Measurements from ENCODE around the gene NFIC. TPM values are rescaled to one million over a fixed set of nuclear protein-coding genes. Genes with fewer than 3 reads are reported as not detected.

NFIC gene
- polyA plus RNA-seq, 1 experiment: 5.0 TPM

DNA sequence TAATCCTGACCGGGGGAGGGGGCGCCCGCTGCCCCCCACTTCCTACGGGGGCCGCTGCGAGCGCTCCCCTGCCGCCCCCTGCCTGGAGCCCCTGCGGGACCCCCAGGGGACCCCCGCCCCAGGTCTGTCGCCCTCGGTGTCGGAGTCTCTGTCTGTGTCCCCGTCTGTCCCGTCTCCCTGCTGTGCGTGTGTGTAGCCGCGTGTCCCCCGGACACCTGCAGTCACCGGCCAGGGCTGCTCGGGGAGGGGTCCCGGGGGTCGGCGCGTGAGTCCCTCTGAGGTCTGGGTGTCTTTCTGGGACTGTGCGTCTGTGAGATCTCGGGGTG lies 7.7 kb upstream of the NFIC start:
- H3K27me3 ChIP-seq (ENCODE audit: control insufficient read depth, insufficient read depth, low read length): no peaks in the 10 kb centered on the region
- peak overlapping the region; percentile 81 for H3K4me3 ChIP-seq (ENCODE audit: low read depth, low read length)
- CTCF ChIA-PET: no interaction called here
- no peak for DNase-seq (ENCODE audit: low read depth)
- POLR2A ChIA-PET: no interaction called here
- no peaks in the 10 kb centered on the region for H3K36me3 ChIP-seq (ENCODE audit: control insufficient read depth, insufficient read depth, low read length)
- TF ChIP-seq, protein P1, sequence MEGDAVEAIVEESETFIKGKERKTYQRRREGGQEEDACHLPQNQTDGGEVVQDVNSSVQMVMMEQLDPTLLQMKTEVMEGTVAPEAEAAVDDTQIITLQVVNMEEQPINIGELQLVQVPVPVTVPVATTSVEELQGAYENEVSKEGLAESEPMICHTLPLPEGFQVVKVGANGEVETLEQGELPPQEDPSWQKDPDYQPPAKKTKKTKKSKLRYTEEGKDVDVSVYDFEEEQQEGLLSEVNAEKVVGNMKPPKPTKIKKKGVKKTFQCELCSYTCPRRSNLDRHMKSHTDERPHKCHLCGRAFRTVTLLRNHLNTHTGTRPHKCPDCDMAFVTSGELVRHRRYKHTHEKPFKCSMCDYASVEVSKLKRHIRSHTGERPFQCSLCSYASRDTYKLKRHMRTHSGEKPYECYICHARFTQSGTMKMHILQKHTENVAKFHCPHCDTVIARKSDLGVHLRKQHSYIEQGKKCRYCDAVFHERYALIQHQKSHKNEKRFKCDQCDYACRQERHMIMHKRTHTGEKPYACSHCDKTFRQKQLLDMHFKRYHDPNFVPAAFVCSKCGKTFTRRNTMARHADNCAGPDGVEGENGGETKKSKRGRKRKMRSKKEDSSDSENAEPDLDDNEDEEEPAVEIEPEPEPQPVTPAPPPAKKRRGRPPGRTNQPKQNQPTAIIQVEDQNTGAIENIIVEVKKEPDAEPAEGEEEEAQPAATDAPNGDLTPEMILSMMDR (IDR thresholded peaks at IDR 0.05; ENCODE audit: insufficient read depth, low read depth, low read length): no peak

DNA sequence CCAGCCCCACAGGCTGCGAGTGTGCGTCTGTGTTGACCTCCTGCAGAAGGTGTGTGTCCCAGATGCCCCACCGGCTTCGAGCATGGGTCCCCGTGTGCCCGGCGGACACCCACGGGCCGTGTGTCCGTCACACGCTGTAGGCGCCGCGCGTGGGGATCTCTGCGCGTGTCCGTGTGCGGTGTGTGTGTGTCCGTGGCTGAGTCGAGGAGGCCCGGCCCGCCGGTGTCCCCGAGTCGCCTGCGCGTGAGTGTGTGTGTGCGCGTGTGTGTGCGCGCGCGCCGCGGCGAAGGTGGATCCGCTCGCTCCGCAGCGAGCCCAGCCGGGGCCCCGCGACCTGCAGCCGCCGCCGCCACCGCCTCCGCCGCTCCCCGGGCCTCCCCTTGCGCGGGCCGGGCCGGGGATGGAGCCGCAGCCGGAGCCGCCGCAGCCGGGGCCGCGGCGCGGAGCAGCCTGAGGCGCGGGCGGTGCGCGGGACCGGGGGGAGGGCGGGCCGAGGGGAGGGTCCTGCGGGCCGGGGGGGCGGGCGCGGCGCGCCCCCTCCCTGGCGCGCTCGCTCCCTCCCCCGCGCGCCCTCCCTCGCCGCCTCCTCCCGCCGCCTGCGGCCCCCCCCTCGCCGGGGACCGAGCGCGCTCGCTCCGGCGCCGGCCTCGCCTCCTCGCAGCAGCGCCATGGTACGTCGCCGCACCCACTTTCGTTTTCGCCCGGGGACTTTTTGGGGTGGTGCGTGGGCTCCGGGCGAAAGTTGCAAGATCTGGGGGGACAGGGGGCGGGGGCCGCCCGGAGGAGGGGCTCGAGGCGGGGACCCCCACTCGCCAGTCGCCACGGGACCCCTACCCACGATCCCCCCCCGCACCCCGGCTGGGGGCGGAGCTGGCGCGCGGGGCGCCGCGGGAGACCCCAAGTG lies 7.1 kb upstream of the NFIC start:
- POLR2A ChIA-PET: no interaction called here
- no peak for DNase-seq (ENCODE audit: low read depth)
- CTCF ChIA-PET: no interaction called here
- H3K4me3 ChIP-seq (ENCODE audit: low read depth, low read length): peak overlapping the region; percentile 81
- H3K36me3 ChIP-seq (ENCODE audit: control insufficient read depth, insufficient read depth, low read length): no peaks in the 10 kb centered on the region
- no peaks in the 10 kb centered on the region for H3K27me3 ChIP-seq (ENCODE audit: control insufficient read depth, insufficient read depth, low read length)
- TF ChIP-seq, protein P1 (IDR thresholded peaks at IDR 0.05; ENCODE audit: insufficient read depth, low read depth, low read length): no peak

DNA sequence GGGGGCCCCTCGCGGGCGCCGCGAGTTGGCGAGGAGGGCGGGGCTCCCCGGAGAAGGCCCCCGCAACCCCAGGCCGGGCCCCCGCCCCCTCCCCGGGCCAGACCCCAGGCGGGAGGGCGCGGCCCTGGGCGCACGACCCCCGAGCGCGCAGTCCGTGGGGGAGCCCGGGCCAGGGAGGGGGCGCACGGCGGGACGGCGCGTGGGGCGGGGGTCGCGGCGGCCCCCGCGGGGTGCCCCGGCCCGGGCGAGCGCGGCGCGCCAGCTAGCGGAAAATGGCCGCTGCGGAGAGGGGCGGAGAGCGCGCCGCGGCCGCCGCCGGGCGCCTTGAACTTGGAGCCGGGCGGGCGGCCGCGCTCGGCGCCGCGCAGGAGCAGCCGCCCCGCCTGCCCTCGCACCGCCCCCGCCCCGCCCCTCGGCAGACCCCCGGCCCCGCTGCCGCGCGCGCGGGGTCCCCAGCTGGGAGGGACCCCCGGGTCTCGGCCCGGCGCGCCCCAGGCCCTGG lies 6.4 kb upstream of the NFIC start:
- TF ChIP-seq, protein P1 (IDR thresholded peaks at IDR 0.05; ENCODE audit: insufficient read depth, low read depth, low read length): no peak
- H3K27me3 ChIP-seq (ENCODE audit: control insufficient read depth, insufficient read depth, low read length): no peaks in the 10 kb centered on the region
- POLR2A ChIA-PET: no interaction called here
- CTCF ChIA-PET: no interaction called here
- no peaks in the 10 kb centered on the region for H3K36me3 ChIP-seq (ENCODE audit: control insufficient read depth, insufficient read depth, low read length)
- no peak for DNase-seq (ENCODE audit: low read depth)
- peak overlapping the region; percentile 81 for H3K4me3 ChIP-seq (ENCODE audit: low read depth, low read length)

DNA sequence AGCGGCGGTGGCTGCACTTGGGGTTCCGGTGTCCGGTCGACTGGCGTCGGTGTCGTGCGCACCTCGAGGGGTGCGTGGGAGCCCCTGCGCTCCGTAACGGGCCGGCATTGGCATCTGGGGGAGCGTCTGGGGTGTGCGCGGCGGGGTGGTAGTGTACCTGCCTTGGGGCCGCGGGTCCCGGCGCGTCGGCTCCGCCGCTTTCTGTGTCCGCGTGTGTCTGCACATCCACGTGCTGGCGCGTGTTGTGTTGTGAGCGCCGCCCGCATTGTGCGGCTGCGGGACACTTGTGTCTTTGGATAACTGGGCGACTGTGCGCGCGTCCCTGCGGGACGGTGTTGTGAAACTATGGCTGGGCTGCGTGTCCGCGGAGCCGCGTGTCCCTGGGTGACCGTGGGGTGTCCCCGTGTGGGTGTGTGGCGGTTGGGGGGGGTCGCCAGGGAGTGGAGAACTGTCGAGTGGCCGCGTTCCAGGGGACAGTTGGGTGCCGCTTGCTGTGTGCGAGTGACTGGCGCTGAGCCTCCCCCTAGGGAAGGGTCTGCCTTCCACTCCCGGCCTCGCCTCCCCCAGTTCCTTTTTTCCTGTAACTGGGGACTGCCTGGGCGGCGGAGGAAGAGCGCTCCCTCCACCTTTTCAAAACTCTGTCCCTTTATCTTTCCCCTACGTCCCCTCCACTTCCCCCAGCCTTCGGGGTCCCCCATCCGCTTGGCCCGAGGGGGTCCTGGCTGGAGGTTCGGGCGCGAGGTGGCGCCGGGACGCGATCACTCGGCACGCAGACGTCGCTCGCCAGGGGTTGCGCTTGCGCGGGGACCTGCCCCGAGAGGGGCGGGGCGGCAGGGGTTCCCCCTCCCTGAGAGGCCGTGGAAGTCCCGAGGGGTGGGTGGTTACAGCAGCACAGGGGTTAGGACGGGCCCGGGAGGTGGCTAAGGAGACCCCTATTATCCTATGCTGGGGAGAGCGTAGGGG lies 5.7 kb upstream of the NFIC start:
- POLR2A ChIA-PET: no interaction called here

More for the DNA sequence above, 5.7 kb upstream of the NFIC start:
- peak overlapping the region; percentile 81 for H3K4me3 ChIP-seq (ENCODE audit: low read depth, low read length)
- TF ChIP-seq, protein P1 (IDR thresholded peaks at IDR 0.05; ENCODE audit: insufficient read depth, low read depth, low read length): no peak
- H3K27me3 ChIP-seq (ENCODE audit: control insufficient read depth, insufficient read depth, low read length): no peaks in the 10 kb centered on the region
- CTCF ChIA-PET: interaction anchor here (0.8 to 1.8 kb wide), 2 partner anchors 69 to 112 kb away, joined by 3 to 6 read pairs; no protein-coding TSS in a partner anchor
- H3K36me3 ChIP-seq (ENCODE audit: control insufficient read depth, insufficient read depth, low read length): no peaks in the 10 kb centered on the region
- DNase-seq (ENCODE audit: low read depth): no peak
